ENCODE results near the gene CYP26C1. TPM values are rescaled to one million over a fixed set of nuclear protein-coding genes. Genes with fewer than 3 reads are reported as not detected.

CYP26C1 gene
- total RNA-seq, 1 experiment from 2014 or later: 0.07 TPM

DNA sequence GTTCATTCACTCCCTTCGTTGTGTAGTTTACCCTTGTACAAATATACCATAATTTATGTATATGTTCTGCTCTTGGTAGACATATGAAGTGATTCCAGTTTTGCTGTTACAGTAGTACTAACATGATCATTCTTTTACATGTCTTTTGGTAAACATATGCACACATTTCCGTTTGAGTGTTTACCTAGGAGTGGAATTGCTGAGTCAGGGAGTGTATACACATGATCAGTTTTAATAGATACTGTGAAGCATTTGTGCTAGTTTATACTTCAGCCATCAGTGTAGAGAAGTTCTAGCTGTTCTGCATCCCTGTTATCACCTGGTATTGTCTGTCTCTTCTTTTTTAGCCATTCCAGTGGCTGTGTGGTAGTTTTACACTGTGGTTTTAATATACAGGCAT, 34.5 kb upstream of the CYP26C1 start:
- no peak for ATAC-seq
- H4K20me1 ChIP-seq (ENCODE audit: insufficient read depth): no peaks in the 10 kb centered on the region
- no peaks in the 10 kb centered on the region for H3K79me2 ChIP-seq (ENCODE audit: insufficient read depth, low read length)
- H3K27ac ChIP-seq (ENCODE audit: low read depth, low read length): no peak overlapping the region
- H3K4me3 ChIP-seq (replicated peaks in 1 of 2; ENCODE audit: low read depth in 1 of 2, low read length in 2 of 2): no peak overlapping the region
- no peak overlapping the region for H3K9ac ChIP-seq (ENCODE audit: low read length)
- BruUV-seq (replicated peaks): no TSS peak
- ChIA-PET RAD21 (ENCODE audit: low non-redundant PET in 1 of 2, low total read pairs in 2 of 2, uncharacterized antibody in 2 of 2, unreplicated experiment in 2 of 2) (no interaction called here), POLR2A (no interaction called here), CTCF (interaction anchor here (1.0 kb wide), 1 partner anchor 61 kb away, joined by 3 read pairs; no protein-coding TSS in a partner anchor)
- H3K27me3 ChIP-seq (ENCODE audit: insufficient read depth, low read length): no peaks in the 10 kb centered on the region
- H3K4me2 ChIP-seq (ENCODE audit: low read length): no peak overlapping the region
- no peak for DNase-seq (ENCODE audit: low read depth, low spot score)
- no peaks in the 10 kb centered on the region for H3K9me3 ChIP-seq (ENCODE audit: control insufficient read depth in 1 of 2, insufficient read depth in 1 of 2, low read depth in 1 of 2, low read length in 2 of 2)
- no peak overlapping the region for H2AFZ ChIP-seq (ENCODE audit: low read depth, low read length, poor library complexity, severe bottlenecking)
- H3K9me2 ChIP-seq (ENCODE audit: insufficient read depth): no peaks in the 10 kb centered on the region
- H3K4me1 ChIP-seq (ENCODE audit: control insufficient read depth in 1 of 2, insufficient read depth in 2 of 2, low read length in 2 of 2): peaks cover 18 to 25% of the 10 kb centered on the region in 2 experiments
- intact Hi-C loops (cut with micrococcal nuclease): no loop called here
- no peaks in the 10 kb centered on the region for H3K36me3 ChIP-seq (ENCODE audit: control insufficient read depth in 1 of 2, insufficient read depth in 2 of 2, low read length in 2 of 2)
- TF ChIP-seq, protein P1, sequence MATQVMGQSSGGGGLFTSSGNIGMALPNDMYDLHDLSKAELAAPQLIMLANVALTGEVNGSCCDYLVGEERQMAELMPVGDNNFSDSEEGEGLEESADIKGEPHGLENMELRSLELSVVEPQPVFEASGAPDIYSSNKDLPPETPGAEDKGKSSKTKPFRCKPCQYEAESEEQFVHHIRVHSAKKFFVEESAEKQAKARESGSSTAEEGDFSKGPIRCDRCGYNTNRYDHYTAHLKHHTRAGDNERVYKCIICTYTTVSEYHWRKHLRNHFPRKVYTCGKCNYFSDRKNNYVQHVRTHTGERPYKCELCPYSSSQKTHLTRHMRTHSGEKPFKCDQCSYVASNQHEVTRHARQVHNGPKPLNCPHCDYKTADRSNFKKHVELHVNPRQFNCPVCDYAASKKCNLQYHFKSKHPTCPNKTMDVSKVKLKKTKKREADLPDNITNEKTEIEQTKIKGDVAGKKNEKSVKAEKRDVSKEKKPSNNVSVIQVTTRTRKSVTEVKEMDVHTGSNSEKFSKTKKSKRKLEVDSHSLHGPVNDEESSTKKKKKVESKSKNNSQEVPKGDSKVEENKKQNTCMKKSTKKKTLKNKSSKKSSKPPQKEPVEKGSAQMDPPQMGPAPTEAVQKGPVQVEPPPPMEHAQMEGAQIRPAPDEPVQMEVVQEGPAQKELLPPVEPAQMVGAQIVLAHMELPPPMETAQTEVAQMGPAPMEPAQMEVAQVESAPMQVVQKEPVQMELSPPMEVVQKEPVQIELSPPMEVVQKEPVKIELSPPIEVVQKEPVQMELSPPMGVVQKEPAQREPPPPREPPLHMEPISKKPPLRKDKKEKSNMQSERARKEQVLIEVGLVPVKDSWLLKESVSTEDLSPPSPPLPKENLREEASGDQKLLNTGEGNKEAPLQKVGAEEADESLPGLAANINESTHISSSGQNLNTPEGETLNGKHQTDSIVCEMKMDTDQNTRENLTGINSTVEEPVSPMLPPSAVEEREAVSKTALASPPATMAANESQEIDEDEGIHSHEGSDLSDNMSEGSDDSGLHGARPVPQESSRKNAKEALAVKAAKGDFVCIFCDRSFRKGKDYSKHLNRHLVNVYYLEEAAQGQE (IDR thresholded peaks at IDR 0.05; ENCODE audit: low read depth): no peak
- TF ChIP-seq POLR2AphosphoS5 (IDR thresholded peaks at IDR 0.05; ENCODE audit: low read depth, low read length): no peak
- TF ChIP-seq EZH2 (IDR thresholded peaks at IDR 0.05): no peak
- TF ChIP-seq EGR1 (IDR thresholded peaks at IDR 0.05; ENCODE audit: low read depth): no peak
- TF ChIP-seq, protein P2, sequence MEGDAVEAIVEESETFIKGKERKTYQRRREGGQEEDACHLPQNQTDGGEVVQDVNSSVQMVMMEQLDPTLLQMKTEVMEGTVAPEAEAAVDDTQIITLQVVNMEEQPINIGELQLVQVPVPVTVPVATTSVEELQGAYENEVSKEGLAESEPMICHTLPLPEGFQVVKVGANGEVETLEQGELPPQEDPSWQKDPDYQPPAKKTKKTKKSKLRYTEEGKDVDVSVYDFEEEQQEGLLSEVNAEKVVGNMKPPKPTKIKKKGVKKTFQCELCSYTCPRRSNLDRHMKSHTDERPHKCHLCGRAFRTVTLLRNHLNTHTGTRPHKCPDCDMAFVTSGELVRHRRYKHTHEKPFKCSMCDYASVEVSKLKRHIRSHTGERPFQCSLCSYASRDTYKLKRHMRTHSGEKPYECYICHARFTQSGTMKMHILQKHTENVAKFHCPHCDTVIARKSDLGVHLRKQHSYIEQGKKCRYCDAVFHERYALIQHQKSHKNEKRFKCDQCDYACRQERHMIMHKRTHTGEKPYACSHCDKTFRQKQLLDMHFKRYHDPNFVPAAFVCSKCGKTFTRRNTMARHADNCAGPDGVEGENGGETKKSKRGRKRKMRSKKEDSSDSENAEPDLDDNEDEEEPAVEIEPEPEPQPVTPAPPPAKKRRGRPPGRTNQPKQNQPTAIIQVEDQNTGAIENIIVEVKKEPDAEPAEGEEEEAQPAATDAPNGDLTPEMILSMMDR (IDR thresholded peaks at IDR 0.05 in 2 of 3, conservative IDR thresholded peaks at IDR 0.05 in 1 of 3; ENCODE audit: borderline replicate concordance in 1 of 3, insufficient read depth in 1 of 3, low read depth in 2 of 3, low read length in 2 of 3): no peak
- no peak for TF ChIP-seq TCF7L2 (IDR thresholded peaks at IDR 0.05; ENCODE audit: borderline replicate concordance, extremely low read depth, insufficient read depth, insufficient read length)
- TF ChIP-seq JUND (IDR thresholded peaks at IDR 0.05): no peak

Data from HCT116 (cell line).